CD4-positive, alpha-beta T cell treated with Interleukin-6 at 100 ng/mL for 8 hours (primary cell): Measurements from ENCODE around the gene MRPL49.

Experiments used
- DNase-seq: peaks from one replicate; pipeline ENCODE4 v3.0.0-alpha.2; 2020; ENCODE audit warnings: mixed read lengths, low spot score

The MRPL49 gene

DNA sequence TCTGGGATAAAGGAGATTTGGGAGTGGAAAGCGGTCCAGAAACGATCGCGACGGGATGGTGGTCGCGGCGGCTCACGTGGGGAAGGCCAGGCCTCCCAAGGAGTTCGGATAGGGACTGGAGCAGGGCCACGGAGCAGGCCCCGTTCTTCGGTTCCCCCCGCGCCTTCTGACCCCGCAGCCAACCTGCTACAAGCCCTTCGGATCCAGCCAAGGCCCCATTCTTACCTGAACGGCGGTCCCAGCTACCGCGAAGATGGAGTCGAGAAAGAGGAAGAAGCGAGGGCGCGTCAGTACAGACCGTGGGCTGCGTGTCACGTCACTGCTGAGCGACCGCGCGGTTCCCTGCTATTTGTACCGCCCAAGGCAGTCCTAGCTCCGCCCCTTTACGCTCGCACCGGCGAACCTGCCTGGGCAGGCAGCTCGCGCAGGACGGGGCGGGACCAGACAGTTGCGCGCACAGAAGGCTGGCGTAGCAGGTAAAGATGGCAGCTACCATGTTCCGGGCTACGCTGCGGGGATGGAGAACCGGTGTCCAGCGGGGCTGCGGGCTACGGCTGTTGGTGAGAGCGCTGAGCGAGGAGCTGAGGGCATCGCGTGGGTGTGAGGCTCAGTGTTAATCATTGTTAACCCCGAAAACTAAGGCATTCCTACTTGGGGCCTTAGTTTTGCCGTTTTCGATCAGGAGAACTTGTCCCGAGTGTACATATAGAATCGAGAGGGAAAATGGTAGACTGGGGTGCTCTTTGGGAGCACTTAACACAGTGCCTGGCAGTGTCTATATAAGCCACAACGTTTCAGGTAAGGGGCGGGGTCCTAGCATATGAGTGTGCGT, at the start of gene MRPL49, which contains the start of gene FAU:
Gene MRPL49 (plus strand): TSS at position 457 of the 832 bp plus-strand sequence. CDS start 26 bp downstream, at position 483.
Gene FAU (minus strand): TSS at position 270 of the 832 bp plus-strand sequence. CDS start 321 bp downstream, outside the sequence.
- peak; percentile 98 for DNase-seq

DNA sequence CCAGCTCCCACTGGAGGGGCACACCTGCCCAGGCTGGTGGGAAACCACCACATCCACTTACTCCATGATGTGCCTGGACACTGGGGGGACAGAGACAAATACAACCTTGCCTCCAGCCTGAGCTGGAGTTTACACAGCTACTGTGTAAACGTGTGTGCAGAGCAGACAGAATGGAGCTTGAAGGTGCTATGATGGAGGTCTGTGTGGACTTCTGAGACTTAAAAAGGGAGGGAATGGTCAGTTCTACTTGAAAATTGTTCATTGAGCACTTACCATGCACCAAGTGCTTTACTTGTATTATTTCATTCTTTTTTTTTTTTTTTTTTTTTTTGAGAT, 49.5 kb upstream of the MRPL49 start:
- no peak for DNase-seq

DNA sequence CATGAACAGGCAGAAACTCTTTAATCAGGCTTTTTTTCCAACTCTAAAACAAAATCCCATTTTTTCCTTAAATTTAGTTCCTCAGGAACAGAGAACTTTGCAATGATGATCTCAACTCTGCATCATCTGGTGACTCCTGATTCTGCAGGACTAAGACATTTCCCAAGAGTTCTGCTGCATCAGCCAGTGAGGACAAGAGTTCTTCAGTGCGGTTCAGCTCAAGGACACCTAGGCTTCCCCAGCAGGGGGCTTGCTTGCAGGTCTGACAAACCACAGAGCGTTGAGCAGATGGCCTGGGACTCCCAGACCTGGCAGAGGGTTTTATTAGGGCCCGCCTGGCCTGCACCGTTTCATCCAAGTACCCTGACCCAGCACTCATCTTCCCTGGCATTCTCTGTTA, 44.7 kb upstream of the MRPL49 start:
- no peak for DNase-seq

DNA sequence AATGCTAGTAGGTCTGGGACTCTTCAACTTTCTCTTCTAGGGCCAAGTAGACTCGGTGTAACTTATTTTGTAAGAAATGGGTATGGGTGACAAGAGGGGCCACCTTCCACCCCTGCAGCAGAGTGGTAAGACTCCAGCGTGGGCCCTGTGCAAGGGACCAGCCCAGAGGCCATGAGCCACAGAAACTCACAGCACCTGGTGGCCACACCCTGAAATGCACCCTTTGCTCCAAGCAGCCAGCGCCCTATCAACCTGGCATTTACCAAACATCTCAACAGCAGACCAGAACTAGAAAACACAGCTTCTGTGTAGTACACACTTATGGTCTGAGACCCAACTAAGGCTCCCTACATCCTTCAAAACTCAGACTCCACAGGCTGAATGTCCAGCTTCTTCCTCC, 44.0 kb upstream of the MRPL49 start:
- peak; percentile 73 for DNase-seq

DNA sequence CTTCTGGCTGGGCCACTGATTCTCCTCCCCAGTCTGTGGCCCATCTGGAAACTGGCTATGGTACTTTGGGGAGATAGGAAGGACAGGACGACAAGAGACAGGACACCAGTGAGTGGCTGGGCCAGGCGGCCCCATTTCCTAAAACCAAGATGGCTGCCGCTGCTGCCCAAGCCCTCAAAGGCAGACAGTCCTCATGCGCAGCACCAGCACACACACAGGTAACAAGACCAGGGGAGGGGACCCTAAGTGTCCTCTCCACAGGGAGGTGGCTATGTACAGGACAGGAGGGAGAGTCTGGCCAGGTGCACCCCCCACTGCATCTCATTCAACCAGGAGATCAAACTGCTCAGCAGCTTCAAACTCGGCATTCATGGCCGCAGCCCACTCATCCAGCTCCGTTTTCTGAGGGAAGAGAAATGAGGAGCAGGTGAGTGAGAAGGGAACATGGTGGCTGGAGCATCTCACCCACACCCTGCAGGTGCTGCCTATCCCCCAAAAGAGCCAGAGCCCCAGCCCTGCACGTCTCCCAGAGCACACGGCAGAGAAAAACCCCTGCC, 43.3 kb upstream of the MRPL49 start:
- no peak for DNase-seq

DNA sequence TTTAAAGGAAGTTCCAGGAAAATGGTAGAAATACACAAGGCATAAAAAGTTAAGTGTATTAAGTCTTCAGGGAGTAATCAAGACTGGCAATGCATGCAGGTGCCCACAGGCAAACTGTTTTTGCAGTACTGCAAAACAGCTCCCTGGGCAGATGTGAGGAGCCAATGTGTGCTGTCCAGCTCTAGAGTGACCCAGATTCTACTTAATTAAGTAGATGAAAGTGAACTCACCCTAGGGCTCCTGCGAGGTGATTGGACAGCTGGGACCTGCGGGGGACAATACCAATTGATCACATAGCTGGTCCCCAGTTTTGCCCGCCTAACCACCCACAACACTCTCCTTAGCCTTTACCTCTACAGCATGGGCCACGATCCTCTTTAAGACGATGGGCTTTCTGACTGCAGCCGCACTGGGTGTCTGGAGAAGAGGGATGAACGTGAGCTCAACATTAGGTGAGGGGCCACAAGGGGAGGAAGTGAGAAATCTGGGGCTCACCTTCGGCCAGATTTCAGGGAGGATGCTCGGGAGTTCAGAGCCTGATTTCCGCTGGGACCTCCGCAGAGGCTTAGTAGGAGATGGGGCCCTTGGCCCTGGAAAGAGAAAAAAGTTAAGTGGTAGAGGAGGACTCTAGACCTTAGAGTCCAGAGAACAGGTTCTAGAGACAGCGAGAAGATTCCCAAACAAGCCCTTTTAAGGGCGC, 38.8 kb upstream of the MRPL49 start:
- no peak for DNase-seq

DNA sequence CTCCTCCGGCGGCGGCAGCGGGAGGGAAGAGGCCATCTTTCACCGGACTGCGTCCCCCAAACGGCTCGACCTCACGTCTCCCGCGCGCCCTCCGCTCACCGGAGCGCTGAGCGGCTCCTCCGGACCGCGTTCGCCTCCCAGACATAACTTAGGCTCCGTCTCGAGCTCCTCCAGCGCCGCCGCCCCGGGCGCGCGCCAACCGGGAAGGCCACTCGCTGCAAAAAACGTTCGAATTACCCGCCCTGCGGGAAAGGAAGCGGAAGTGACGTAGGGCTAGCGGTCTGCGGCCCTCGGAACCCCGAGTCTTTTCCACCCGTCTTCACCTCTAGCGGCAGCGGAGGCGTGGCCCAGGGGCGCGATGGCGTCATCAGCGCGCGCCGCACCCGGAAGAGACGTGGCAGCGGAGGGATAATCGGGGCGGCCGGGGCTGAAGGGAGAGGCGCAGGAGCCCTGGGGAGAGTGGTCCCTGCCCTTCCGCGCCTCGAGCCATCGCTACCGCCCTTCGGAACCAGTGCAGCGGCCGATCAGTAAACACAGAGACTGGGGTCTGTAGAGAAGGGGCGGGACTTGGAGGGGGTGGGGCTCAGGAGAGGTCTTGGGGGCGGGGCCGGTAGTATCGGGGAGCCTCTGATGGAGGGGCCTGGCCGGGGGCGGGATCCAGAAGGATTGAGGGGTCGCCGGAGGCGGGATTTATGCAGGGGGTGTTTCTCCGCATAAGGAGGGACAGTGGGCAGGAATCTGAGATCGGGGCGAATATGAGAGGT, 38.1 kb upstream of the MRPL49 start, which contains the start of the genes CDCA5 and ZFPL1:
Gene CDCA5 (minus strand): TSS at position 207 of the 764 bp plus-strand sequence. CDS start 62 bp downstream, at position 145.
Gene ZFPL1 (plus strand): TSS at position 389 of the 764 bp plus-strand sequence. CDS start 477 bp downstream, outside the sequence.
- DNase-seq: peak; percentile 95

DNA sequence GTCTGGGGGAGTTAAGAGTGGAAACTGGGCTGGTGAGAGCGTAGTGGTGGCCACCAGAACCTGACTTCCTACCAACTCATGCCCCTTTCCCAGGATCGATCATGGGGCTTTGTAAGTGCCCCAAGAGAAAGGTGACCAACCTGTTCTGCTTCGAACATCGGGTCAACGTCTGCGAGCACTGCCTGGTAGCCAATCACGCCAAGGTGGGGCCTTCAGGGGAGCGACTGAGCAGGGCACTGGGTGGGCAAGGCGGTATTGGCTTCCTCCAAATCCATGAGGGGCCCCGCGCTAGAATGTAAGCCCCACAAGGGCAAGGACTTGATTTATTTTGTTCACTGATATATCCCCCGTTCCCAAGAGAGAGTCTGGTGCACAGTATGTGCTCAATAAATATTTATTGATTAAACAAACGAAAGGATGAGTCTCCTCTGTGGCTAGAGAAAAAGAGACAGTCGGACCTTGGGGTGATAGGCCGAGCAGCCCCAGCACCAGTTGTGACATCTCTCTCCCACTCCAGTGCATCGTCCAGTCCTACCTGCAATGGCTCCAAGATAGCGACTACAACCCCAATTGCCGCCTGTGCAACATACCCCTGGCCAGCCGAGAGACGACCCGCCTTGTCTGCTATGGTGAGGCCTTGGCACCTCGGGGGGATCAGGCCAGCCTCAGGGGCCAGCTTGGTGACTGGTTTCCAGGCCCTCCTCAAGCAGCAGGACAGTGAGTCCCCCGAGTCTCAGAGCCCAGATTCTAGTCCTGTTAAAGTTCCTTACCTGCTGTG, 37.3 kb upstream of the MRPL49 start:
- DNase-seq: no peak

DNA sequence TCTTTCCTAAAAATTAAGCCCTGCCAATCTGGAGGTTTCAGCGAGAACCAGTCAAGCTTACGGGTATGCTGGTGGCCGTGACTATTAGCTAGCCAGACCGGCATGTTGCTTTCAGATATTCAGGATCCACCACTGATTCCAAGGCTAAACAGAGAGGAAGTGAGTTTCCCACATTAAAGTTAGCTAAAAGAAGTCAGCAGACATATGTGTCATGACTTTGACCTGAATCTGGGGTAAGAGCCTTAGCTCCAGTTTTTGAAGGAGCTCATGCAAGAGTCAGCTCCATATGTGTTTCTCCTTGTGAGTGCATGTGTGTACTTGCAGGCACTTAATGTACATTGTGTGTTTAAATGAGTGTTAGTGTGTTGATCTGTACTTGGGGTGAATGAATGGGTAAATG, 36.7 kb upstream of the MRPL49 start:
- no peak for DNase-seq

DNA sequence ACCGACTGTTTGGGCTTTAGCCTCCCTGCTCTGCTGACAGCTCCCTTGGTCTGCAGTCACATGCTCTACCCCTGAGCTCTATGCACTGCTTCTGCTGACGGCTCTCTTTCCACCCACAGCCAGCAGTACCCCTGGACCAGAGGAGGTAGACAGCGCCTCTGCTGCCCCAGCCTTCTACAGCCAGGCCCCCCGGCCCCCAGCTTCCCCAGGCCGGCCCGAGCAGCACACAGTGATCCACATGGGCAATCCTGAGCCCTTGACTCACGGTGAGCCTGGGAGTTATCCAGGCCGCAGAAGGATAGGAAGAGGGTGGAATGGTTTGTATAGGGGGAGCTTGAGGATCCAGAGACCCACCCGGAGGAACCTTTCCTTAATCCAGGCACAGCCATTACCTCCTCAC, 35.3 kb upstream of the MRPL49 start:
- no peak for DNase-seq

DNA sequence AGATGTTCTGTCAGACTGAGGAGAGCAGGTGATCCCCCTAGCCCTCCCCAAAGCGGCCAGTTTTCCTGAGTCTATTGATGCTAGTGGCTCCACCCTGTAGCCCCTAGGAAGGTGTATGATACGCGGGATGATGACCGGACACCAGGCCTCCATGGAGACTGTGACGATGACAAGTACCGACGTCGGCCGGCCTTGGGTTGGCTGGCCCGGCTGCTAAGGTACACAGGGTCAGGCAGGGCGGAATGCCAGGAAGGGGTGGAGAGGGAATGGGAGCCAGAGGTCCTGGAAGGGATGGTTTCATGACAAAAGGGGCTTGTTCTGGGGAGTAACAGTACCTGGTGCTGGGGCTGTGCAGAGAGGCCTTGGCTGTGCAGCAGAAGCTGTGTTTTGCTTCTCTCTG, 34.9 kb upstream of the MRPL49 start:
- DNase-seq: no peak

DNA sequence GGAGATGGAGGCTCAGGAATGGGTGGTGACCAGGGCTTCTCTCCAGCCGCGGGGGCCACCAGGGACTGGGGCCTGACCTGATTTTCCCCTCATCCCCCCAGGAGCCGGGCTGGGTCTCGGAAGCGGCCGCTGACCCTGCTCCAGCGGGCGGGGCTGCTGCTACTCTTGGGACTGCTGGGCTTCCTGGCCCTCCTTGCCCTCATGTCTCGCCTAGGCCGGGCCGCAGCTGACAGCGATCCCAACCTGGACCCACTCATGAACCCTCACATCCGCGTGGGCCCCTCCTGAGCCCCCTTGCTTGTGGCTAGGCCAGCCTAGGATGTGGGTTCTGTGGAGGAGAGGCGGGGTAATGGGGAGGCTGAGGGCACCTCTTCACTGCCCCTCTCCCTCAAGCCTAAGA, 34.3 kb upstream of the MRPL49 start:
- no peak for DNase-seq

DNA sequence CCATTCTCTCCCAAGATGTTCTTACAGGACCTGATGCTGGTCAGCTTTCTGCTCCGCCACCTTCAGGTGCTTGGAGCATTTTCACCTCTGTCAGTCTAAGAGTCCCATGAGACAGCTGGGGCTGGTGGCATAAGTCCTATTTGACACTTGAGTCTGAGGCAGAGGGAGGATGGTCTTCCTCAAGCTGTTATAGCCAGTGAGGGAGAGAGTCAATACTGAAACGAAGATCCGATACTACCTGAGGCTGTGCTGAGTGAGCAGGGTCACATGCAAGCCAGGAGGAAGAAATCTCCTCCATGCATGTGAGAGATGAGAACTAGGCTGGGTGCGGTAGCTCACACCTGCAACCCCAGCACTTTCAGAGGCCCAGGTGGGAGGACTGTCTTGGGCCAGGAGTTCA, 32.5 kb upstream of the MRPL49 start:
- no peak for DNase-seq

DNA sequence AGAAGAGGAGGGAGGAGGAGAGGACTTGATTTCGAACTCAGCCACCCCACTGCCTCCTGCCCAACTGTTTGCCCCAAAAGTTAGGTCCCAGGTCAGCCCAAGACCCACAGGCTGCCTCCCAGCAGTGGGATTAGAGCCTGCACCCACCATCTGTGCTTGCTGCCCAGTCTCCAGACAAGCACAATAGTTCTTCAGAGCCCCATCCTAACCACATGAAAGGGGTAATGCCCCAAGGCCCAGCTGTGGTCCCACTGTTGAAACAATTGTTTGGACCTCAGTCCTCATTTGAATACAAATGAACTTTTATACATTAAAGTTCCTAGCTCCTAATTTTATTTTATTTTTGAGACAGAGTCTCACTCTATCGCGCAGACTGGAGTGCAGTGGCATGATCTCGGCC, 31.5 kb upstream of the MRPL49 start:
- DNase-seq: no peak

DNA sequence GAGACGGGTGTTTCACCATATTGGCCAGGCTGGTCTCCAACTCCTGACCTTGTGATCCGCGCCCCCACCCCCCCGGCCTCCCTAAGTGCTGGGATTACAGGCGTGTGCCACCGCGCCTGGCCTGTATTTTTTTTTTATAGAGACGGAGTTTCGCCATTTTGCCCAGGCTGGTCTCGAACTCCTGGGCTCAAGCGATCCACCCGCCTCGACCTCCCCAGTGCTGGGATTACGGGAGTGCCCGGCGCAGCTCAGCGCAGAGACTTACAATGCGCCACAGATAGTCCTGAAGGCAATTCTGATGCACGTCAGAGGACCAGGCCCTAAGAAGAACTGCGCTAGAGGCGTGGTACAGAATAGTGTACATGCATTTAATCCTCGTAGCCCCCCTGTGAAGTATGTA, 26.7 kb upstream of the MRPL49 start:
- DNase-seq: no peak

DNA sequence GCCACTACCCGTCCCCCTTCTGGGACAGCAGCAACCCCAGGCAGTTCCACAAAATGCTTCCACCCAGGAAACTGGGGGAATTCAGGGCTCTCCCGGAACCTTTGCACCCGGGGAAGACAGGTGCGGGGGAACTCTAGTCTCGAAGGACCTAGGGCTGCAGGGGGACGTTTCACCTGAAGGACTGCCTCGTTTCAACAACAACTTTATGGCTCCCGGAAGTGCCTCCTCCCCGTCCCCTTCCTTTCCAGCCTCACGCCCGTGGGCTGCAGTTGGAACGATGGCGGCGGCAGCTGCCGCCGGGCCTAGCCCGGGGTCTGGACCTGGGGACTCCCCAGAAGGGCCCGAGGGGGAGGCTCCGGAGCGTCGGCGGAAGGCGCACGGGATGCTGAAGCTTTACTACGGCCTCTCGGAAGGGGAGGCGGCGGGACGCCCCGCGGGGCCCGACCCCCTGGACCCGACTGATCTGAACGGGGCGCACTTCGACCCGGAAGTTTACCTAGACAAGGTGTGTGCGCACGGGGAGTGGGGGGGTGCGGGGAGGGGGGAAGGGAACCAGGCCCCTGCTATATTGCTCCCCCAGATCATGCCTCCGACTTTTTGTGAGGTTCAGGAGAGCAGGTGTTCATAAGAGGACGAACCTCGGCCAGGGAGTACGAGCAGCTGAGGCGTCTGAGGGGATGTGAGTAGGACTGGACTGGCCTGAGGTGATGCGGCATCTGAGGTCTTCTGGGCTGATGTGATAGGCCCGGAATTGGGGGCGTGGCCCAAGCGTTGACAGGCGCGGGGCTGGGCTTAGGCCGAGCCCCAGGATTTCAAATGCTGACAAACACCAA, 25.9 kb upstream of the MRPL49 start, which contains the start of gene VPS51:
Gene VPS51 (plus strand): TSS at position 241 of the 833 bp plus-strand sequence. CDS start 37 bp downstream, at position 278.
- peak; percentile 86 for DNase-seq

DNA sequence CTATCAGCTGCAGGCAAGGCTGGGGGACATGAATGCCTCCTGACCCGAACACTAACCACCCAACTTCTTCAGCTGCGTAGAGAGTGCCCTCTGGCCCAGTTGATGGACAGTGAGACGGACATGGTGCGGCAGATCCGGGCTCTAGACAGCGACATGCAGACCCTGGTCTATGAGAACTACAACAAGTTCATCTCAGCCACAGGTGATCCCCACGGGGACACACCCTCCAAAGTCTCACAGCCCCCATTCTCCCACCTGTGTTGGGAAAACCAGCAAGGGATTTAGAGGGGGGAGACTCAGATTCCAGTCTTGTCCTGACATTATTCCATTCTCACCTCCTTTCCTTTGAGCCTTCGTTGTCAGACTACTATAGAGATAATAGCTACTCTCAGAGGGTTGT, 25.2 kb upstream of the MRPL49 start:
- no peak for DNase-seq

DNA sequence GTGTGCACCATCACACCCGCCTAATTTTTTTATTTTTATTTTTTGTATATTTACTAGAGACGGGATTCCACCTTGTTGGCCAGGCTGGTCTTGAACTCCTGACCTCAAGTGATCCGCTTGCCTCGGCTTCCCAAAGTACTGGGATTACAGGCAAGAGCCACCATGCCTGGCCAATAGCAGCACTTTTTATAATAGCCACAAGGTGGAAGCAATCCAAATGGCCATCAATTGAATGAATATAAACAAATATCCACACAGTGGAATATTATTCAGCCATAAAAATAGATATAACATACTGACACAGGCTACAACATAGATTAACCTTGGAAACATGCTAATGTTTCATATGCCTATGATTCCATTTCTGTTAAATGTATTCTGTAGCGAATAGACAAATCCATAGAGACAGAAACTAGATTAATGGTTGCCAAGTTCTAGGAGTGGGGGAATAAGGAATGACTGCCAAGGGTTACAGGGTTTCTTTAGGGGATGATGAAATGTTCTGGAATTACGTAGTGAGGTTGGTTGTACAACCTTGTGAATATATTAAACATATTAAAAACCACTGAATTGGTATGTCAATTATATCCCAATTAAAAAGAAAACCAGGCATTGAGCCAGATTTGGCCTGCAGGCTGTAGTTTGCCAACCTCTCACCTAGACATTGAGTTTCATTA, 21.3 kb upstream of the MRPL49 start:
- no peak for DNase-seq
